ENCODE results near the gene APBB2.
A peak's percentile ranks its signal among the peaks of the same experiment; 100 is the strongest.
"Not testable (repeated sequence)": the region's sequence is repeated elsewhere in the genome, so short reads cannot be mapped to it uniquely, and the experiment has no call there.

Gene APBB2

GRCh38 chr4:40952217-40952616 lies 262.1 kb downstream of the APBB2 start:
- DNase-seq, result no peak

- no peak for DNase-seq
These were observed 263.3 kb downstream of the APBB2 start for GRCh38 chr4:40951026-40951425.

- DNase-seq, result no peak
These were observed 264.8 kb downstream of the APBB2 start for GRCh38 chr4:40949358-40950100.

DNA sequence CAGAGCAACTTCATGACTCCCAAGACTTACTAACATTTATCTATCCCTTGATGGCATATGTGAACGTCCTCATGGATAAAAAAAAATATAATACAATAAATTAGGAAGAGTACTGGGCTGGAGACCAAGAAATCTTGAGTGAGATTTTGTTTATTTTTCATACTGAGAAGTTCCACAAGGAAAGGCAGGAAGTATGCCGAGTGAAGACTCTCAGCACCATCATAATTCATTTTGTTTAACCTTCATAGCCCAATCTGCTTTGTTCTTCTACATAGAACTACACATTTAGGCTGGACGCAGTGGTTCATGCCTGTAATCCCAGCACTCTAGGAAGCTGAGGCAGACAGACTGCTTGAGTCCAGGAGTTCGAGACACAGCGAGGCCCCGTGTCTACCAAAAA lies 266.3 kb downstream of the APBB2 start:
- DNase-seq, result no peak

GRCh38 chr4:40946652-40947051 lies 267.7 kb downstream of the APBB2 start:
- peak in 18 of 56 donors; percentile 4 to 56 (median 22) for DNase-seq

GRCh38 chr4:40940756-40941155 lies 273.6 kb downstream of the APBB2 start:
- no peak for DNase-seq

DNA sequence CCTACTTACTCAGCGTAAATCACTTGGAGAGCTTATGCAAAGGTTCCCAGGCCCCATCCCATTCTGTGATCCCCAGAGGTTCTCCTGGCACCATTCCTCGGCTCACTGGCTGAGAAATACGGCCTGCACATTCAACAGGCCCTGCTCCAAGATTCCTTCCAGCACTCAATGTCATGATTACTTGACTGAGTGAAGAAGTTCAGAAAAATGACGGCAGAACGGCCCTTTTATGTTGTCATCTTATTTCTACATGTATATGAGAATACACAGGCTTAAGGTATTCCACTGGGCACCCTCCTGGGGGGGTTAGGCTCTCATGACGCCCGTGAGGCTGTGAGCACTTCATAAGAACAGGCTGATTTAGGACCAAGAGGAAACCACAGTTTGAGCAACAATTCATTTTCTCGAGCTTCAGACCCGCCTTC lies 274.0 kb downstream of the APBB2 start:
- DNase-seq, result no peak

- no peak for DNase-seq
These were observed 274.5 kb downstream of the APBB2 start for GRCh38 chr4:40939856-40940255.

DNA sequence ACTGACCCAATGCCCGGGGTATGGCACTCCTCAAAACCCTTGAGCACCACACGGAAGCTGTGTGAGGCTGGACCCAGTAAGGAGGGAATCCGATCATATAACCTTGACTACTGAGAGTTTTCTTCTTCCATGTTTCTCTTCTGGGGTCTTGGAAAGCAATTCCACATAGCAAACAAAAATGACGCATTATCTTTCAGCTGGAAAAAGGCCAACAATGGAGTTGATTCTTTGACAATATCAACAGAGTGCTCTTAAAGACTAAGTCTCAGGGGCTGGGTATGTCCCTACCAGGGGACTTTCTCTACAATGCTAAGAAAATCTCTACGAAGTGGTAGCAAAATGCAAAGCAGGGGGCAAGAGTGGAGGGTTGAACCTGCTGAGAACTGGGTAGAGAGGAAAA lies 276.0 kb downstream of the APBB2 start:
- no peak for DNase-seq

DNA sequence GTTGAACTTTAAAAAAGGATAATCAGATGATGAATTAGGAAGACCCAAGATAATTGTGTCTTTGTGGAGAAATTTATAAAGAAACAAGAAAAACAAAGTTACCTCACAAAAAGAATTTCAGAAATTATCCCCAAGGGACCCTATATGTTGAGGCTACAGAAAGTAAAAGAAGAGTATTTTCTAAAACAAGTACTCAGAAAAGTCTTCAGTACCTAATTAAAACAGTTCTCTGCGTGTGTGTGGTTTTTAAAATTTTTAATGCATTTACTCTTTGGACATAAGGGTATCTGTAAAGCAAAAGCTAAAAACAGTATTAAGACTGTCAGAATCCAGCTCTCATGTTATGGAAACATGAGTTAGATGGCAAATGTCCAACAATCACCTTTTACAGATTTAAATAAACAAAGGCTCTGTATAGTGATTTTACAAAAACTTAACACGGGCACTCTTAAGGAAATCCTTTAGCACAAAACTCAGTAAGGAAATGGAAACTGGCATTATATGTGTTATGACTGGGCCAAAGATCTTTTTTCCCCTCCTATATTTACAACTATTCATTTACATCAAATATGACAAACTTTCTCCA lies 277.1 kb downstream of the APBB2 start:
- DNase-seq, result no peak

DNA sequence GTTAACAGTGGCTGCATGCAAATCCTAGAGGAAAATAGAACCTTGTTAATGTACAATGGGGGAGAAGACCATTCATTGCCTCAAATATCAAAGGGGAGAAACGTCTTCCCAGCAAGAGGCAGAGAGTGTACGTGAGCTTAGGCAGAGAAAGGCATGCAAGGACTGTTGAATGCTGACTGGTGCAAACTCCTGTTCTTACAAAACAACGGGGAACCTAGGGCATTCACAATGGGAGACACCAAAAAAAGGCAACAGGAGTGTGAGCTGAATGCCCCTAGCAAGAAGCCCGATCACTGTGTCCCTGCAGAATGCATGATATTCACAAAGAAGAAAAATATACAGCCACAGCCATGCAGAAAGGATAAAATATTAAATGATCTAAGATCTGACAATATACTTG lies 279.7 kb downstream of the APBB2 start:
- no peak for DNase-seq

GRCh38 chr4:40933272-40934053 lies 280.9 kb downstream of the APBB2 start:
- peak in 52 of 56 donors; percentile 5 to 86 (median 53) for DNase-seq

GRCh38 chr4:40931841-40932240 lies 282.5 kb downstream of the APBB2 start:
- DNase-seq, result no peak

- no peak for DNase-seq
These were observed 283.1 kb downstream of the APBB2 start for GRCh38 chr4:40931238-40931637.

DNA sequence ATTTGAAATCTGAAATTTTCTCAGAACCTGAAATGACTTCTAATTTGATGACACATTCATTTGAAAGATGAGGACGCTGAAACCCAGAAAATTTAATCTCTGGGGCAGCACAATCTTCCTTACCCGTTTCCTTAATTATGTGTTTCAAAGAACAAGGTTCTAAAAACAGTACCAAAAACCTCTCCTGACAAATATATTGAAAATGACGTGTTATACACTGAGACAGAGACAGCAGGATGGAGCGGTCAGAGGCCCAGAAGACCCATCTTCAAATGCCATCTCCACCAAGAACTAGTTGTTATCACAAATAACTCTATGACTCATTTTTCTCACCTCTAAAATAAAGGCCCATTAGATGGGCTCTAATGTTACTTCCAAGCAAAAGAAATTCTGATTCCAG lies 287.3 kb downstream of the APBB2 start:
- no peak for DNase-seq

GRCh38 chr4:40924793-40925117 lies 289.6 kb downstream of the APBB2 start:
- no peak for DNase-seq

- peak in 35 of 56 donors; percentile 5 to 70 (median 24) for DNase-seq
These were observed 290.1 kb downstream of the APBB2 start for GRCh38 chr4:40924096-40924792.

DNA sequence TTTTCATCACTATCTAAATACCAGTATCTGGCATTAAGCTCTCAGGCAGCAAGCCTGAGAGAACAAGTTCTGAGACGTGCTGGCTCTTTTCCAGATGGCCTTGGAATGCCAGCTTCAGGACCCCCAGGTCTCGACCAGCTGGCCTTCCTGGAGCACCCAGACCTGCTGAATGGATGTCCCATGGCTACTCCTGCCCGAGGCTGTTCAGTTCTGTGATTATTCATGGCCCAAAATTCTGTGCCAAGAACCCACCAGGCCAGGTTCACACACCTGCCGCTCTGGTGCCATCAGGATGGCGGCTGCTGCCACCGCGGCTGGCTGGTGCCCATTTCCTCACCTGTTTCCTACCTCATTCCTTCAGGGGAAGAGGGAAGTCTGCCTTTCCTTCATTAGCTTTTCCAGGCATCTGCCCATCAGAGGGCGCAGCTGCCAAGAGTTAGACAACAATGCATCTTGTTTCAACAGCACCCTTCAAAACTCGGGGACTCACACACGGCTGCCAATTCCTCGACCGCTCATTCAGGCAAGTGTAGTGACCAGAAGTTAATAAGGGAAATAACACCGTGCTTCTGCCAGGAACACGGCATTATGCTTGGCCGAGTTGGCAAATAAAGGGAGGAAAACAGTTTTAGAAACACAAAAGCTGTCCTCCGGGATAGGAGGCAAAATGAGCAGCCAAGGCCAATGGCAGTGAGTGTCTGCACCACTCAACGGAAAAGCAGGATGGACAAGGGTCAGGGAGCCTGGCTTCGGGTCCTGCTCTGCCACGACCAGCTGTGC lies 290.8 kb downstream of the APBB2 start:
- DNase-seq, result peak in 52 of 56 donors; percentile 3 to 87 (median 60)

GRCh38 chr4:40919976-40920375 lies 294.4 kb downstream of the APBB2 start:
- DNase-seq, result not testable (repeated sequence)

- DNase-seq, result peak in 11 of 56 donors; percentile 7 to 64 (median 14)
These were observed 296.0 kb downstream of the APBB2 start for GRCh38 chr4:40918330-40918729.

GRCh38 chr4:40916880-40917279 lies 297.5 kb downstream of the APBB2 start:
- peak in 8 of 56 donors; percentile 6 to 45 (median 10) for DNase-seq
